ENCODE results near the gene SLC12A8.

SLC12A8 gene

GRCh38 chr3:125154110-125154509 is 58.4 kb downstream of the SLC12A8 start:
- DNase-seq (ENCODE audit: low spot score): no peak

- DNase-seq (ENCODE audit: low spot score): no peak
Measured at GRCh38 chr3:125152951-125153350, 59.6 kb downstream of the SLC12A8 start.

- DNase-seq (ENCODE audit: low spot score): no peak
Measured at GRCh38 chr3:125151916-125152315, 60.6 kb downstream of the SLC12A8 start.

GRCh38 chr3:125151442-125151817 is 61.1 kb downstream of the SLC12A8 start:
- no peak for DNase-seq (ENCODE audit: low spot score)

- DNase-seq (ENCODE audit: low spot score): peak; percentile 50
Measured at GRCh38 chr3:125150525-125151441, 61.8 kb downstream of the SLC12A8 start.

- DNase-seq (ENCODE audit: low spot score): no peak
Measured at GRCh38 chr3:125149462-125149861, 63.1 kb downstream of the SLC12A8 start.

- no peak for DNase-seq (ENCODE audit: low spot score)
Measured at GRCh38 chr3:125148836-125149235, 63.7 kb downstream of the SLC12A8 start.

- DNase-seq (ENCODE audit: low spot score): no peak
Measured at GRCh38 chr3:125148016-125148812, 64.3 kb downstream of the SLC12A8 start.

- DNase-seq (ENCODE audit: low spot score): no peak
Measured at GRCh38 chr3:125147491-125147820, 65.1 kb downstream of the SLC12A8 start.

GRCh38 chr3:125146626-125147490 is 65.7 kb downstream of the SLC12A8 start:
- no peak for DNase-seq (ENCODE audit: low spot score)

GRCh38 chr3:125145751-125146475 is 66.6 kb downstream of the SLC12A8 start:
- DNase-seq (ENCODE audit: low spot score): no peak

GRCh38 chr3:125144653-125145314 is 67.8 kb downstream of the SLC12A8 start:
- DNase-seq (ENCODE audit: low spot score): no peak

GRCh38 chr3:125143982-125144652 is 68.4 kb downstream of the SLC12A8 start:
- DNase-seq (ENCODE audit: low spot score): no peak

GRCh38 chr3:125143538-125143937 is 69.0 kb downstream of the SLC12A8 start:
- no peak for DNase-seq (ENCODE audit: low spot score)

GRCh38 chr3:125142940-125143339 is 69.6 kb downstream of the SLC12A8 start:
- no peak for DNase-seq (ENCODE audit: low spot score)

GRCh38 chr3:125142420-125142778 is 70.1 kb downstream of the SLC12A8 start:
- DNase-seq (ENCODE audit: low spot score): no peak

GRCh38 chr3:125141596-125142419 is 70.7 kb downstream of the SLC12A8 start:
- DNase-seq (ENCODE audit: low spot score): no peak

GRCh38 chr3:125140818-125141595 is 71.5 kb downstream of the SLC12A8 start:
- DNase-seq (ENCODE audit: low spot score): no peak
